SKM-1 treated with dmso at 0.1 percent for 144 hours (cell line): ENCODE results near the gene CYGB.

ENCODE experiments used
- DNase-seq: peaks from one replicate; lab custom pipeline; 2025; ENCODE audit not compliant: unreplicated experiment; lab: John Stamatoyannopoulos, UW

Gene CYGB

GRCh38 chr17:76484228-76484725 lies 53.2 kb downstream of the CYGB start:
- DNase-seq, result no peak

- DNase-seq, result no peak
These were observed 56.3 kb downstream of the CYGB start for GRCh38 chr17:76481071-76481655.

DNA sequence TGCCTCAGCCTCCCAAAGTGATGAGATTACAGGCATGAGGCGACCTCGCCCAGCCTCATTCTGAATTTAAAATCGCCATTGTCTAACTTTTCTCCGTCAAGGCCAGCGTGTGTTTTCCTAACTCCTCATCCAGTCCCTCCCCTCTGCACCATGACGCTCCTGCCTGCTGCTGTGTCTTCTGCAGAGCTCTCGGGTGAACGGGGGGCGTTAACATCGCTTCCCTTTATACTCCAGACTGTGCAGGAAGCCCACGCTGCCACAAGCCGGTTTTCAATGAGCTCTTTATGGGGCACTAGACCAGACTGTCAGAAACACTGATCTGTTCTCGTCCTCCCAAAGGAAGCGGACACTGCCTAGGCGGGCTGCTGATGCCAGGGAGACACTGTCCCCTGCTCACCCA lies 56.9 kb downstream of the CYGB start:
- DNase-seq, result no peak

DNA sequence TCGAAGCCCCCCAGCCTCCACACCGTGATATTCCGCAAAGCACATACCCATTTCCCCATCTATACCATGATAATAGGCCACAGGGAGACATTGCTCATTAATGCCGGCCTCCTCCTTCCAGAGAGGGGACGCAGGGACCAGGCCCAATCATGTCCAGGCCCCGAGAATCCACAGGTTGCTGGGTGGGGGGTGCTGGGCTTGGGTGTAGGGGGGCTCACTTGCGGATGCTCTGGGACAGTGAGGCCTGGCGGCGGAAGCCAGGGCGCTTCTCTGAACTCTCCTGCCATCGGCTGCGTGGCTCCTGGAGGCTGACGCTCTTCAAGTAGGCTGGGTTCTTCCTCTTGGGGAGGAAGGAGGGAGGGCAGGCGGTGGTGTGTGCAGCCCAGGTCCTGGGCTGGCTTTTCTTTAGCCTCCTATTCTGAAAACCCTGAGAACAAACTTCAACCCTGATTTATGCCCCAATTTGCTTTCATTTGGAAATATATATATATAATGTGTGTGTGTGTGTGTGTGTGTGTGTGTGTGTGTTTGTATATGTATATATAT lies 57.9 kb downstream of the CYGB start:
- no peak for DNase-seq

DNA sequence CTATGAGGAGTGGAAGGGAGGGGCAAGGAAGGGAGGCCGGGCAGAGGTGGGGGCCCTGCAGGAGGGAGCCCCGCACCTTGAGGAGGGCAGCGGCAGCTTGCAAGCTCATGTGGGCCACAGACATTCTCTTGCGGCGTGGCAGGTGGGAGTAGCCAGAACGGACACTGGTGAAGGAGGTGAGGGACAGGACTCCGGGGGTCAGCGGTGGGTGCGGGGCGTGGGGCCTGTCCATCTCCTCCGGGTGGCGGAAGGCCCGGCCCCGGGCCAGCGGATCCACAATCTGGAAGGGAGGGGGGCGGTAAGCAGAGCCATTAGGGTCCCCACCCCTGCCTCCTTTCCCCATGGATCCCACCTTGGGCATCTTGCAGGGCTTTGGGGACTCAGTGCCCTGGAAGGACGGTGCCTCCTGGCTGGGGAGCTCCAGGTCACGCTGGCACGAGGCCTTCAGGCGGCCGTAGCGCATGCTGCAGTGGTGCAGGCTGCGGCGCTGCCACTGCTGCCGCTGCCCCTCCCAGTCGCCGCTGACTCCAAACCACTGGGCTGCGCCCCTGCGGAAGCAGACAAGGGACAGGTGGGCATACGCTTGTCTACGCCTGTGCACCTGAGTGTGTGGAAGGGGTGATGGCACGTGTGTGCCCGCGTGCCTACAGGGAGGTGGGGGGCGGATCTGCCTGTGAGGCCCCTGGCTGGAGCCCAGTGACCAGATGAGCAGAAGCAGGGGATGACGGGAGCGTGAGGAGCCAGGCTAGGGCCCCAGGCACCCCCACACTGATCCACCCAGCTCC lies 58.6 kb downstream of the CYGB start:
- DNase-seq, result no peak

DNA sequence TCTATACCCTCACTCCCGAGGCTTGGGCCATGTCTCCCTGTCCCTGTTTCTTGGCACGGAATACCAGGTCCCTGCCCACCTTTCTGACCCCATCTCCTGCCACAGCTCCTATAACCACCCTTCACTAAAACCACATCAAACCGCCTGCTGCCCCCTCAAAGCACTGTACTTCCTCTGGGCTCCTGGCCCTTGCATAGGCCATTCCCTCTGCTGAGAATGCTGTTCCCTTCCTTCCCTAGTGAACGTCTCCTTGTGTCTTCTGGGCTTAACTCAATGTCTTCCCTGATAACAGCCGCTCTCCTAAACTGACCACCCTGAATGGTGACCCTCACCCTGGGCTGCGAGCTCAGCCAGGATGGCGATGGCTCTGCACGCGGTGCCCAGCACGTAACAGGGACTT lies 59.4 kb downstream of the CYGB start:
- DNase-seq, result no peak

DNA sequence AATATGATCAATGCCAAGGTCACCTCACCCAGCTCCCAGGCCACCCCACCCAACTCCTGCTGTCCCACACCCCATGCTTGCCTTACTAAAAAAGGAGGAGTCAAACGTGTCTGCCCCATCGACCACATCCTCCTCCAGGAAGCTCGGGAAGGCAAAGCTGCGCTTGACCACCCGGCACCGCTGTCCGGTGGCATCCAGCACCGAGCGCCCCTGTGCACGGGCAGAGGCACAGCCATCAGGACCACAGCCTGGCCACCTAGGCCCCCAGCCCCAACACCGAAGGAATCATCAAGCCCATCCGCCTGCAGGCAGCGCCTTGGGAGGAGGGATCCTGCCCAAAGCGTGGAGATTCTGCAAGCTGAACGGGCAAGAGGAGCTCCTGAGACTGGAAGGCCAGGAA lies 59.9 kb downstream of the CYGB start:
- DNase-seq, result no peak
